HFFc6 (cell line): ENCODE measurements around the gene FRMPD1. TPM values are rescaled to one million over a fixed set of nuclear protein-coding genes. Genes with fewer than 3 reads are reported as not detected.

Experiments used
- DNase-seq: peaks from one replicate; pipeline ENCODE4 v3.0.0-alpha.2; 2018
- H3K27ac Mint-ChIP-seq: 2 replicates; pipeline ENCODE4 v1.8.0; 2020; ENCODE audit warnings: mild to moderate bottlenecking, mixed read lengths
- H3K27me3 Mint-ChIP-seq: 2 replicates; pipeline ENCODE4 v1.8.0; 2021; ENCODE audit warnings: mild to moderate bottlenecking, moderate library complexity, mixed read lengths; ENCODE audit not compliant: insufficient read depth
- H3K36me3 Mint-ChIP-seq: 2 replicates; pipeline ENCODE4 v1.8.0; 2021; ENCODE audit warnings: low read depth, mixed read lengths
- H3K4me1 Mint-ChIP-seq: 2 replicates; pipeline ENCODE4 v1.8.0; 2020; ENCODE audit warnings: low read depth, mixed read lengths
- H3K4me3 Mint-ChIP-seq: 2 replicates; pipeline ENCODE4 v1.8.0; 2020; ENCODE audit warnings: mild to moderate bottlenecking, moderate library complexity, mixed read lengths
- H3K9me3 Mint-ChIP-seq: 2 replicates; pipeline ENCODE4 v1.8.0; 2020; ENCODE audit warnings: mild to moderate bottlenecking, mixed read lengths
- total RNA-seq, 6 experiments: library from RNA; stranded (reverse); fragmentation: NEBNext Ultra II Directional; extraction: Animal tissue kit (Norgen Biotek cat#: 25700); gene quantifications; 2 replicates in 1 of 6; 3 replicates in 5 of 6; pipeline ENCODE4 v1.2.3, GENCODE V29; 2021
- TF ChIP-seq, protein P1 (sequence below): fragments of 200-600 bp; sonication (generic); IDR thresholded peaks from 2 replicates; pipeline ENCODE4 v1.5.0; 2021; ENCODE audit warnings: antibody characterized with exemption, mild to moderate bottlenecking

FRMPD1 gene
- total RNA-seq, 6 experiments from 2014 or later = not detected

DNA sequence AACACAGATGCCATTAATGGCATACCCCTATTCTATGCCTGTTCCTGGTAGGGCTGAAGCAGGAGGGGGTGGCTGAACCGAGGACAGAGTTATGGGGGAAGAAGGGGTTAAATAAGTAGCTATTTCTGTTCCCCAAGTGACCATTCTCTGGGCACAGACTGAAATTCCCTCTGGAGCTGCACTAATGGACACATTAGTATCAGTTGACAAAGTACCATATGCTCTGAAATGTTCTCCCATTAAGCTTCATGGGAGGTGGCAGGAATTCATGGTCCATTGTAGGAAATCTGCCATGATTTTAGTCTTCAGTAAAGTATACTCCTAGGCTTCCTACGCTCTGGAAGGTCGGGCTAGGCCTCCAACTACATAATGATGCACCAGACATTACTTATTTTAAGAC lies 10.5 kb upstream of the FRMPD1 start:
- no peak overlapping the region for H3K27ac Mint-ChIP-seq
- H3K4me1 Mint-ChIP-seq = peaks cover 9% of the 10 kb centered on the region; the same call in 1 of the 2 replicates
- no peak for DNase-seq
- H3K4me3 Mint-ChIP-seq = no peak overlapping the region
- TF ChIP-seq, protein P1, sequence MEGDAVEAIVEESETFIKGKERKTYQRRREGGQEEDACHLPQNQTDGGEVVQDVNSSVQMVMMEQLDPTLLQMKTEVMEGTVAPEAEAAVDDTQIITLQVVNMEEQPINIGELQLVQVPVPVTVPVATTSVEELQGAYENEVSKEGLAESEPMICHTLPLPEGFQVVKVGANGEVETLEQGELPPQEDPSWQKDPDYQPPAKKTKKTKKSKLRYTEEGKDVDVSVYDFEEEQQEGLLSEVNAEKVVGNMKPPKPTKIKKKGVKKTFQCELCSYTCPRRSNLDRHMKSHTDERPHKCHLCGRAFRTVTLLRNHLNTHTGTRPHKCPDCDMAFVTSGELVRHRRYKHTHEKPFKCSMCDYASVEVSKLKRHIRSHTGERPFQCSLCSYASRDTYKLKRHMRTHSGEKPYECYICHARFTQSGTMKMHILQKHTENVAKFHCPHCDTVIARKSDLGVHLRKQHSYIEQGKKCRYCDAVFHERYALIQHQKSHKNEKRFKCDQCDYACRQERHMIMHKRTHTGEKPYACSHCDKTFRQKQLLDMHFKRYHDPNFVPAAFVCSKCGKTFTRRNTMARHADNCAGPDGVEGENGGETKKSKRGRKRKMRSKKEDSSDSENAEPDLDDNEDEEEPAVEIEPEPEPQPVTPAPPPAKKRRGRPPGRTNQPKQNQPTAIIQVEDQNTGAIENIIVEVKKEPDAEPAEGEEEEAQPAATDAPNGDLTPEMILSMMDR = no peak
- H3K36me3 Mint-ChIP-seq = no peaks in the 10 kb centered on the region
- peaks cover 28% of the 10 kb centered on the region for H3K27me3 Mint-ChIP-seq
- H3K9me3 Mint-ChIP-seq = no peaks in the 10 kb centered on the region

DNA sequence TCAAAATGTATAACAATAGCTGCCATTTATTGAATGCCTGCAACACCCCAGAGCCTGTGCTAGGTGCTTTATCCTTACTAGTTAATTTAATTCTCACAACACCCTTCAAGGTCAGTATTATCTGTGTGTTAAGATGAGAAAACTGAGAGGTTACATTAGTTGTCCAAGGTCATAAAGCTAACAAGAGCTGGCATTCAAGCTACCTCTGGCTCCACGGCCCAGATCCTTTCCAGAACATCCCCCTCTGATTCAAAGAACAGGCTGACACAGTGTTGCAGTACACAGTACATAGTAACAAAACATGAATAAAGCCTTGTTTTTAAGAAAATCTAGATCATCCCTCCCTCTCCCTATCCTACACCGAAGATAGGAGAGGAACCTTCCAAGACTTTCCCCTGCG lies 9.4 kb upstream of the FRMPD1 start:
- H3K27ac Mint-ChIP-seq = no peak overlapping the region
- H3K4me3 Mint-ChIP-seq = no peak overlapping the region
- H3K36me3 Mint-ChIP-seq = no peaks in the 10 kb centered on the region
- no peak for DNase-seq
- peaks cover 9% of the 10 kb centered on the region; the same call in 1 of the 2 replicates for H3K4me1 Mint-ChIP-seq
- H3K27me3 Mint-ChIP-seq = peaks cover 26% of the 10 kb centered on the region
- TF ChIP-seq, protein P1 = no peak
- H3K9me3 Mint-ChIP-seq = no peaks in the 10 kb centered on the region

DNA sequence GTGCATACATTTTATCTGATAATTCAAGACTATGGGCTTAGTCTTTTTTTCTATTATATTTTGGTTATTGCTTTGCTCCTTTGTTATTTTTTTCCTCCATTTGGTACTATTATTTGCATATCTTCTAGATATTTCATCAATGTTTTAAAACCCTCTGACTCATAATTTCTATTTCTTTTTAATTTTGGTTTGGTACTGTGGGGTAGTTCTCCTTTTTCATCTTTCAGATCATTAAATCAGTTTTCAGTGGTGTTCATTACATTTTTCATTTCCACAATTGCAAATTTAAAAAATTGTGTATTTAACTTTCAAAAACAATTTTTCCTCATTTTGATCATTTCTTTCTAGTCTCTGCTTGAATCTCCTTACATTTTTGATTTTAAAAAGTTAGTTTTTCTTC lies 7.5 kb upstream of the FRMPD1 start:
- TF ChIP-seq, protein P1 = no peak
- H3K4me3 Mint-ChIP-seq = no peak overlapping the region
- DNase-seq = no peak
- H3K9me3 Mint-ChIP-seq = no peaks in the 10 kb centered on the region
- H3K27me3 Mint-ChIP-seq = peaks cover 28% of the 10 kb centered on the region
- H3K4me1 Mint-ChIP-seq = peaks cover 9% of the 10 kb centered on the region; the same call in 1 of the 2 replicates
- H3K36me3 Mint-ChIP-seq = no peaks in the 10 kb centered on the region
- no peak overlapping the region for H3K27ac Mint-ChIP-seq

DNA sequence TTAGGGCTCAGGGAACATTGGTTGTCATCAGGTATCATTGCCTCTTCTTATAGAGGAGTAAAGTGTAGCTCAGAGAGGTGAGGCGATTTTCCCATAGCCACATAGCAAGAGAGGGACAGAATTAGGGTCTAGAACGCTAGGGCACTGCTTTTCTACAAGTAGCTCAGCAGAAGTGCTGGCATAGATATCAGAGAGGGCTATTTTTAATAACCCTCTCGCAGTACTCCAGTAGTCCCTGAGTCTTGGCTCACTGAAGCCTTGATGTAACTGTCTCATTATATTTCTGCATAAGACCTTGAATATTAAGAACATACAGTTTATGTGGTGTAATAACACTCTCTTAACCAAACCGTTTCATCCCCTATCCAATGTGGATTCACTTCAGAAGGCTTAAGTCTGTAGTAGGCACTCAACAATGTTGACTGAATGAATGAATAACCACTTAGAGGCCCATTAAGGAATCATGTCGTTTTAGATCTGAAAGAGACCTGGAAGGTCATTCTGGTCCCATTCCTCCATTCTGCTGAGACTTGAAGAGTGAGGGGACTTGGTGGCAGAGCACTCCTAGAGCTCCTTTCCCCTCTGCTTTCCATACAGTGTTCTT lies 4.7 kb upstream of the FRMPD1 start:
- H3K4me1 Mint-ChIP-seq = 0 out of 2 replicates have a peak, but pooled peaks cover 4% of the 10 kb centered on the region
- DNase-seq = no peak
- H3K4me3 Mint-ChIP-seq = no peak overlapping the region
- no peak overlapping the region for H3K27ac Mint-ChIP-seq
- no peaks in the 10 kb centered on the region for H3K9me3 Mint-ChIP-seq
- TF ChIP-seq, protein P1 = no peak
- H3K27me3 Mint-ChIP-seq = peaks cover 35% of the 10 kb centered on the region
- H3K36me3 Mint-ChIP-seq = no peaks in the 10 kb centered on the region

DNA sequence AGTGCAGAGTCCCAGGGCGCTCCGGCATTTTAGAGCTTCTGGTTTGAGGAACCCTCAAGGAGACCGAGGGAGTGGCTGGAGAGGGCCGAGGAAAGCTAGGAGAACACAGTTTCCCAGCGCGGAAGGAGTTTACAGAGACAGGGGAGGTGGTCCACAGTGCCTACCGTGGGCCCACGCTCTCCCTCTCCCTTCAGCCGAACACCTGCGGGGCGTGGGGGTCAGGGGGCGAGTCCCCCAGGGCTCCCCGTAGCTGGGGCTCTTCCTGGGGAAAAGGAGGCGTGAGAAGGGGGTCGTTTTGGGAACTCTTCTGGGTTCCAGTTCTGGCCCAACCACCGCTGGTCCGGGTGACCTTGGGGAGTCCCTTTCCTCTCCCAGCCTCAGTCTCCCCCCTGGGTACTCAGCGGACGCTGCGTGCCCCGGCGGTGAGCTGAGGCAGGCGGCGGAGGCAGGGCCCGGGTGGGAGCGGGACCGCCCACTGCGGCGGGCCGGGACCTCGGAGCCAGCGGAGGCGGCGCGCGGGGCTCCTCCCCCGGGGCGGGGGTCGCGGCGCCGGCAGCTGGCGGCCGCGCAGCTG lies 368 bp upstream of the FRMPD1 start:
- peak overlapping the region; percentile 69 for H3K4me3 Mint-ChIP-seq
- 0 out of 2 replicates have a peak, but pooled peaks cover 4% of the 10 kb centered on the region for H3K4me1 Mint-ChIP-seq
- peaks cover 45% of the 10 kb centered on the region for H3K27me3 Mint-ChIP-seq
- DNase-seq = no peak
- TF ChIP-seq, protein P1 = no peak
- no peaks in the 10 kb centered on the region for H3K36me3 Mint-ChIP-seq
- no peak overlapping the region for H3K27ac Mint-ChIP-seq
- H3K9me3 Mint-ChIP-seq = no peaks in the 10 kb centered on the region
